Osteocyte (in vitro differentiated cells): ENCODE data around the gene KCNS3. TPM values are rescaled to one million over a fixed set of nuclear protein-coding genes. Genes with fewer than 3 reads are reported as not detected.

Experiments used
- DNase-seq: peaks from one replicate; pipeline ENCODE4 v3.0.0; 2021; ENCODE audit warnings: mixed read lengths; ENCODE audit not compliant: unreplicated experiment; ENCODE audit errors: extremely low spot score
- H3K27ac Mint-ChIP-seq: one replicate; pipeline ENCODE4 v1.8.0; 2021; ENCODE audit warnings: mild to moderate bottlenecking, mixed read lengths; ENCODE audit not compliant: unreplicated experiment
- H3K27me3 Mint-ChIP-seq: one replicate; pipeline ENCODE4 v1.8.0; 2021; ENCODE audit warnings: mixed read lengths; ENCODE audit not compliant: unreplicated experiment
- H3K36me3 Mint-ChIP-seq: one replicate; pipeline ENCODE4 v1.8.0; 2021; ENCODE audit warnings: mixed read lengths; ENCODE audit not compliant: unreplicated experiment
- H3K4me1 Mint-ChIP-seq: one replicate; pipeline ENCODE4 v1.8.0; 2021; ENCODE audit warnings: mixed read lengths; ENCODE audit not compliant: unreplicated experiment
- H3K4me3 Mint-ChIP-seq: one replicate; pipeline ENCODE4 v1.8.0; 2021; ENCODE audit warnings: mild to moderate bottlenecking, moderate library complexity, mixed read lengths; ENCODE audit not compliant: unreplicated experiment
- H3K9me3 Mint-ChIP-seq: one replicate; pipeline ENCODE4 v1.8.0; 2021; ENCODE audit warnings: mixed read lengths; ENCODE audit not compliant: unreplicated experiment
- long read RNA-seq: library from polyadenylated mRNA; unstranded; transcript quantifications from one replicate; pipeline ENCODE4 v2.0.0, GENCODE V29; 2021
- total RNA-seq: library from RNA; stranded (reverse); gene quantifications from 2 replicates; pipeline ENCODE4 v1.2.1, GENCODE V29; 2021
- TF ChIP-seq, protein P1 (sequence below): fragments of 200-600 bp; sonication (generic); IDR thresholded peaks from 2 replicates; pipeline ENCODE4 v1.5.0; 2021; ENCODE audit warnings: antibody characterized with exemption, mild to moderate bottlenecking, moderate library complexity

Gene KCNS3, protein sequence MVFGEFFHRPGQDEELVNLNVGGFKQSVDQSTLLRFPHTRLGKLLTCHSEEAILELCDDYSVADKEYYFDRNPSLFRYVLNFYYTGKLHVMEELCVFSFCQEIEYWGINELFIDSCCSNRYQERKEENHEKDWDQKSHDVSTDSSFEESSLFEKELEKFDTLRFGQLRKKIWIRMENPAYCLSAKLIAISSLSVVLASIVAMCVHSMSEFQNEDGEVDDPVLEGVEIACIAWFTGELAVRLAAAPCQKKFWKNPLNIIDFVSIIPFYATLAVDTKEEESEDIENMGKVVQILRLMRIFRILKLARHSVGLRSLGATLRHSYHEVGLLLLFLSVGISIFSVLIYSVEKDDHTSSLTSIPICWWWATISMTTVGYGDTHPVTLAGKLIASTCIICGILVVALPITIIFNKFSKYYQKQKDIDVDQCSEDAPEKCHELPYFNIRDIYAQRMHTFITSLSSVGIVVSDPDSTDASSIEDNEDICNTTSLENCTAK
- total RNA-seq: not detected in 2 replicates
- long read RNA-seq: 0 reads

DNA sequence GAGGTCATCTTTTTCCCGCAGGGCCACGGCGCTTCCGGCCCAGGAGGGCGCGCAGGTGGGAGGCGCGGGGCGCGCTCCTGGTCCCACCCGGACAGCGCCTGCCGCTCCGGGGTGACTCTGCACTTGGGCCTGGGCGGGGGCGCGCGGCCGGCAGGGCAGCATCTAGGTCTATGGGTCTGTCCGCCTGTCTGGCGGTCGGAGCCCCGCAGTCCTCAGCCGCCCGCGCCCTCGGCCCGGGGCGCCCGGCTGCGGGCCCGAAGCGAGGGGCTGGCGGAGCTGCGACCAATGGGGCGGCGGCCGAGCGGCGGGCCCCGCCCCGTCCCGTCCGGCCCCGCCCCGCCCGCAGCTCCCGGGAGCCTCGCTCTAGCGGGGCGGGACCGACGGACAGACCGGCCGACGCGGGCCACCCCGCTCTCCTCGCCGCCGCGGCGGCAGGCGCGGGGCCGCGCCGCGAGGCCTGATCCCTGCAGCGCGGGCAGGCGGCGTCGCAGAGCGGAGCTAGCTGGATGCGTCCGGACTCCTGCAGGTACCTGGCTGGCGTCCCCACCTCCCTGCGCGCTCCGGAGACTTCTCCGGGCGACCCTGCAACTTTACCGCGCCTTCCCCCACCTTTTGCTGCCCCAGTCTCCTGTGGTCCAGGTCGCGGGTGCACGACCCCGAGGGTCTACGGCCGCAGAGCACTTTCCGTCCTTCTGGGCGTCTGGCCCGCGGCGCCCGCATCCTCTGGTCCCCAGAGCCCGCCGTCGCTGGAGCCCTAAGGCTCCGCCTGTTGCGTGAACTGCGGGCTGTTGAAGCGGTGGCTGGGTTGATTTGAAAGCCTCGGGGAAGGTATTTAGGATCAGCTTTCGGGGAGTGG, at the start of gene KCNS3:
KCNS3 (plus strand) TSS at position 387 of the 856 bp plus-strand sequence. CDS start 52,342 bp downstream, outside the sequence.
- no peaks in the 10 kb centered on the region for H3K9me3 Mint-ChIP-seq
- TF ChIP-seq, protein P1, sequence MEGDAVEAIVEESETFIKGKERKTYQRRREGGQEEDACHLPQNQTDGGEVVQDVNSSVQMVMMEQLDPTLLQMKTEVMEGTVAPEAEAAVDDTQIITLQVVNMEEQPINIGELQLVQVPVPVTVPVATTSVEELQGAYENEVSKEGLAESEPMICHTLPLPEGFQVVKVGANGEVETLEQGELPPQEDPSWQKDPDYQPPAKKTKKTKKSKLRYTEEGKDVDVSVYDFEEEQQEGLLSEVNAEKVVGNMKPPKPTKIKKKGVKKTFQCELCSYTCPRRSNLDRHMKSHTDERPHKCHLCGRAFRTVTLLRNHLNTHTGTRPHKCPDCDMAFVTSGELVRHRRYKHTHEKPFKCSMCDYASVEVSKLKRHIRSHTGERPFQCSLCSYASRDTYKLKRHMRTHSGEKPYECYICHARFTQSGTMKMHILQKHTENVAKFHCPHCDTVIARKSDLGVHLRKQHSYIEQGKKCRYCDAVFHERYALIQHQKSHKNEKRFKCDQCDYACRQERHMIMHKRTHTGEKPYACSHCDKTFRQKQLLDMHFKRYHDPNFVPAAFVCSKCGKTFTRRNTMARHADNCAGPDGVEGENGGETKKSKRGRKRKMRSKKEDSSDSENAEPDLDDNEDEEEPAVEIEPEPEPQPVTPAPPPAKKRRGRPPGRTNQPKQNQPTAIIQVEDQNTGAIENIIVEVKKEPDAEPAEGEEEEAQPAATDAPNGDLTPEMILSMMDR: no peak
- H3K4me3 Mint-ChIP-seq: peak within 1 kb of the TSS; percentile 69
- H3K36me3 Mint-ChIP-seq: no peaks in the 10 kb centered on the region
- no peak within 1 kb of the TSS for H3K27ac Mint-ChIP-seq
- DNase-seq: no peak
- peaks cover 69% of the 10 kb centered on the region for H3K27me3 Mint-ChIP-seq
- H3K4me1 Mint-ChIP-seq: peaks cover 12% of the 10 kb centered on the region

DNA sequence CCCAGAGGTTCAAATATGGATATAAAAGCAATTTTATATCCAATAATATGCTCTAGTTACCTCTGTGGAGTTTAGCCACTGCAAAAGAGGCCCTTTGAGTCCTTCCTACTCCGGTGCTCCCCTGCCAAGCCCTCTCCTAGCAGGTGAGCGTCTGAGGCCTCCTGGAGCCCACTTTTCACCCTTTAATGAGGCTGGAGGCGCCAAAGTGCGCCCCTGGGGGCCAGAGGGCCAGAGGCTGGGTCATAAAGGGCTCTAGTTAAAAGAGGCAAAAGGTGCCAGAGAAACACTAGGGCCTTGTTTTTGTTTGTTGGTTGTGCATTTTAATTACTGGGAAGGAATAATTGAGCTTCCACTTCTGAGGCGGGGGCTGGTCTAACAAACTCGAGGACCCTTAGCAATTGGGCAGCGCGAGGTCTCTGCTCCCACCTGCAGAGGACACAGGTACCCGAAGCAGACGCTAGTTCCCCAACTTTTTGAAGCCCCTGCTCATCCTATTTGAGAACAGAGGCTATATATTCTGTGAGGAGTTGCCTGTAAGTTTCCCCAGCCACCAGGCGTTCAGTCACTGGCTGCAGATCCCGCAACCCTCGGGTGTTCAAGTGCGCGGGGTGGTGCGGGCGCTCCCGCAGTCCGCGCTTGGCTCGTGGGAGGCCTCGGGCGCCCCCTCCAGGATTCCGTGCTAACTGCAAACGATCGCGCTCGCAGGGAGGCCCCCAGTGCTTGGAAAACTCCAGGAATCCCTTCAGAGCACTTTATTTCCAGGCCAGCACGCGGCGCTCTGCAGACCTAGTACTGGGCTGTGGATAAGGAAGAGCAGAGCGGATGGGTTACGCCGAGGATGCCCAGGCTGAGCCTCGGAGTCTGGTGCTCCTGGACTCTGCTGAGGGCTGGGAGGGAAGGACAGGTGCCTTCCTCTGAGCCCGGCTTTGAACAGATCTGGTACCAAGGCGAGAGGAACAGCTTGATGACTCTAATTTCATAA, 48.1 kb upstream of the KCNS3 start:
- DNase-seq: peak; percentile 87
- Mint-ChIP-seq H3K27me3 (peaks cover 46% of the 10 kb centered on the region), H3K9me3 (no peaks in the 10 kb centered on the region), H3K36me3 (no peaks in the 10 kb centered on the region), H3K4me1 (peaks cover 4% of the 10 kb centered on the region), H3K27ac (no peak overlapping the region), H3K4me3 (no peak overlapping the region)
- TF ChIP-seq, protein P1: peak; percentile 64

DNA sequence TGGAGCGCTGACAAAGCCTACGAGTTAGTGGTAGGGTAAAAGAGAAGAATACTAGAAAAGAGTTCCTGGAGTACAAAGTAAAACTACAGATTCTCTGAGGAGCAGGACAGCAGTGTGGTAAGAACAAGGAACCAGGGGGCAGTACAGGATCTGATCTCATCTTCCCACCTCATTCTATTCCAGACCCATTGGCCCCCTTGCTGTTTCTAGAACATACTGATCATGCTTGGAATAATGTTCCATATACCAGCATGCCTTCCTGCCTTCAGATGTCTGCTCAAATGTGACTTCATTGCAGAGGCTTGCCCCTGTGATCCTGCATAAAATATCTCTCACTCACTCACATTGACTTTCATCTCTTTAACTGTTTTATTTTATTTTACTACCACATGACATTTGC, 43.0 kb upstream of the KCNS3 start:
- TF ChIP-seq, protein P1: no peak
- DNase-seq: no peak

DNA sequence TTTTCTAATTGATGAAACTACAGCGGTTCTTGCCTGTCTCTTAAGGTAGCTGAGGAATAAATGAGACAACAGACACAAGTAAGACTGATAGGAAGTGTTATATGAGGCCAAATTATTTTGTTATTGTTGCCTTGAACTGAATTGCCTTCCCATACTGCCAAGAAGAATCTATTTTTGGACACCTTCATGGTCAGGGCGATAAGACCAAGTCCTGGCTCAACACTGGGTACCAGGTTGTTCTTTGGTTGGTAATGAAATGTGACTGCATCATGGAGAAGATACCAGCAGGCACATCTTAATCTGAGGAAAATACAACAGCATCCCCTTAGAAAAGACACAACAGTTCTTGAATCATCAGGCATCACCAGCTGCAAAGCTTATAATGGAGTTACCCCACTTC, 38.5 kb upstream of the KCNS3 start:
- Mint-ChIP-seq H3K4me3 (no peak overlapping the region), H3K27ac (no peak overlapping the region), H3K9me3 (no peaks in the 10 kb centered on the region), H3K27me3 (peaks cover 15% of the 10 kb centered on the region), H3K36me3 (no peaks in the 10 kb centered on the region), H3K4me1 (no peaks in the 10 kb centered on the region)
- TF ChIP-seq, protein P1: no peak
- DNase-seq: no peak

More for the DNA sequence above, 43.0 kb upstream of the KCNS3 start:
- Mint-ChIP-seq H3K4me3 (no peak overlapping the region), H3K36me3 (no peaks in the 10 kb centered on the region), H3K27ac (no peak overlapping the region), H3K4me1 (peaks cover 3% of the 10 kb centered on the region), H3K27me3 (peaks cover 31% of the 10 kb centered on the region), H3K9me3 (no peaks in the 10 kb centered on the region)
